ENCODE data around the gene CNR1. TPM values are rescaled to one million over a fixed set of nuclear protein-coding genes. Genes with fewer than 3 reads are reported as not detected.
A peak's percentile ranks its signal among the peaks of the same experiment; 100 is the strongest.
"Not testable (repeated sequence)": the region's sequence is repeated elsewhere in the genome, so short reads cannot be mapped to it uniquely, and the experiment has no call there.

The CNR1 gene
- 1 to 10 TPM; 4.3 to 4.9 TPM for total RNA-seq
- polyA plus RNA-seq (ENCODE audit: insufficient read depth, low read depth, low replicate concordance): 2.3 TPM
- long read RNA-seq, donor 1: 0 reads
- long read RNA-seq, donor 2, partial matches to known transcripts: 0 of 1 reads
- long read RNA-seq, donor 2, other reads (novel, unspliced or antisense): 0 of 1 reads

- DNase-seq: peak; percentile 49
- 0 to 1% methylated on average over 32 to 76 of the region's 78 CpGs for WGBS, 2 donors
- no peaks in the 10 kb centered on the region for H3K27me3 ChIP-seq
- intact Hi-C loops (cut with DNase I; ENCODE audit: low total_unique reads): no loop called here
- peak within 1 kb of the TSS; percentile 52 to 60 for H3K4me3 ChIP-seq
- H3K9me3 ChIP-seq: no peaks in the 10 kb centered on the region
- H3K36me3 ChIP-seq (ENCODE audit: low read depth, missing control alignments): no peaks in the 10 kb centered on the region
- no peaks in the 10 kb centered on the region for H3K4me1 ChIP-seq
- peak within 1 kb of the TSS; percentile 21 to 59 for H3K27ac ChIP-seq
- TF ChIP-seq CTCF (IDR thresholded peaks at IDR 0.05): no peak
- TF ChIP-seq POLR2A (IDR thresholded peaks at IDR 0.05): no peak
These were observed at the start of gene CNR1 for GRCh38 chr6:88165844-88166492. TSS of gene CNR1 (minus strand) at chr6:88166347. CDS start at chr6:88145274, 21,073 bp downstream.

DNA sequence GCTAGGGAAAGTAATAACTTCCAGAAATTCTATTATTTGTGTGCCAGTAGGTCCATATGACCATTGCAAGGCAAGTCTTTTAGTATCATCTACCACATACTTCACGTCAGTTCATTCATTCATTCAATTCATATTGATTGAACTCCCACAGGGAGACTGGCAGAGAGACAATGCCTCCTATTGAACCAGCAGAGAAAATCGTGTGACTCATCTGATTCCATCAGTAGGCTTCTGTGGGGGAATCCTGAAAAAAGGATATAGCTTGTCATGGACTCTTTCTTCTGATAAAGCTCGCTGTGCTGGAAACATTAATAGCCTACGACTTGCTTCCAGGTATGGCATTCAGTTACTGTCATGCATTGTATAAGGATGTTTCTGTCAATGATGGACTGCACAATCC, 45.3 kb upstream of the CNR1 start:
- H3K27me3 ChIP-seq: no peaks in the 10 kb centered on the region
- intact Hi-C loops (cut with DNase I; ENCODE audit: low total_unique reads): no loop called here
- H3K4me1 ChIP-seq: no peaks in the 10 kb centered on the region
- no peaks in the 10 kb centered on the region for H3K9me3 ChIP-seq
- no peaks in the 10 kb centered on the region for H3K36me3 ChIP-seq (ENCODE audit: low read depth, missing control alignments)
- no peak overlapping the region for H3K4me3 ChIP-seq
- no peak for TF ChIP-seq POLR2A (IDR thresholded peaks at IDR 0.05)
- TF ChIP-seq CTCF (IDR thresholded peaks at IDR 0.05): no peak
- DNase-seq: no peak
- 75 to 78% methylated on average over 4 of the region's 4 CpGs for WGBS, 2 donors
- no peak overlapping the region for H3K27ac ChIP-seq

GRCh38 chr6:88209301-88209700, 43.2 kb upstream of the CNR1 start:
- Histone ChIP-seq H3K36me3 (ENCODE audit: low read depth, missing control alignments) (no peaks in the 10 kb centered on the region), H3K27ac (no peak overlapping the region), H3K27me3 (no peaks in the 10 kb centered on the region), H3K4me1 (no peaks in the 10 kb centered on the region), H3K4me3 (no peak overlapping the region), H3K9me3 (no peaks in the 10 kb centered on the region)
- 75 to 86% methylated on average over 1 of the region's 1 CpG for WGBS, 2 donors
- intact Hi-C loops (cut with DNase I; ENCODE audit: low total_unique reads): no loop called here
- TF ChIP-seq CTCF (IDR thresholded peaks at IDR 0.05) (no peak), POLR2A (IDR thresholded peaks at IDR 0.05) (no peak)
- no peak for DNase-seq

DNA sequence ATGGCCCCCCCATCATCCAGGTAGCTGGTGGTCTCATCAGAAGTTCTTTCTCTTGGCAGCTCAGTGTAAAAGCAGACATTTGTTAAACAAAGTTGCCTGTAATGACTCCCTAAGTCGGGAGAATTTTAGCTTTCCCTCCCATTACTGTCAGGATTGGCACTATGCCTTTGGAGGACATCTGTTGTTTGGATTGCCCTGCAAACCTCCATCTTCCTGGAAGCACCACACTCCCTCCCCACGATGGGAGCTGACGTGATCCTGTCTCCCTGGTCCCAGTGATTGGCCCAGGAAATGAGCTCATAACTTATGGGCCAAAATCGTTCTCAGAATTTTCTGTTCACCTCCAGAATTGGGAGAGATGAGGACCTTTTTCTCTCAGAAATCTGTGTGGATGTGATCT, 42.6 kb upstream of the CNR1 start:
- no peaks in the 10 kb centered on the region for H3K27me3 ChIP-seq
- no peaks in the 10 kb centered on the region for H3K36me3 ChIP-seq (ENCODE audit: low read depth, missing control alignments)
- no peak for TF ChIP-seq CTCF (IDR thresholded peaks at IDR 0.05)
- TF ChIP-seq POLR2A (IDR thresholded peaks at IDR 0.05): no peak
- H3K4me1 ChIP-seq: no peaks in the 10 kb centered on the region
- intact Hi-C loops (cut with DNase I; ENCODE audit: low total_unique reads): no loop called here
- DNase-seq: no peak
- no peak overlapping the region for H3K4me3 ChIP-seq
- WGBS, 2 donors: 55 to 70% methylated on average over 4 of the region's 4 CpGs
- H3K9me3 ChIP-seq: no peaks in the 10 kb centered on the region
- no peak overlapping the region for H3K27ac ChIP-seq

- H3K4me3 ChIP-seq; H3K4me1 ChIP-seq; DNase-seq; H3K27ac ChIP-seq; H3K9me3 ChIP-seq; intact Hi-C loops (cut with DNase I; ENCODE audit: low total_unique reads); H3K27me3 ChIP-seq; H3K36me3 ChIP-seq (ENCODE audit: low read depth, missing control alignments): not testable (repeated sequence)
These were observed 35.6 kb upstream of the CNR1 start for GRCh38 chr6:88201734-88202133.

All from testis (tissue), 5 donors.